K562 (cell line): ENCODE data around the gene RNPEP. TPM values are rescaled to one million over a fixed set of nuclear protein-coding genes. Genes with fewer than 3 reads are reported as not detected.
A peak's percentile ranks its signal among the peaks of the same experiment; 100 is the strongest.

Experiments used
- ATAC-seq: fragments of 200-7000 bp; cut with Tn5 transposase; 3 replicates; pipeline ENCODE4 v1.9.1; 2020; ENCODE audit warnings: moderate library complexity
- BruUV-seq: library from RNA; stranded (reverse); fragments of 400-500 nt; replicated peaks from 2 replicates; lab custom pipeline; 2021; lab: Mats Ljungman, UMichigan
- CTCF ChIA-PET: fragments of 300-600 bp; formaldehyde crosslinking; extraction: SDS; loops from one replicate; lab custom pipeline; 2021; ENCODE audit warnings: low intra/inter-chr PET ratio; lab: Yijun Ruan, JAX
- POLR2A ChIA-PET: fragments of 300-600, 350-650 bp; sonication (Branson Sonifier 250); formaldehyde crosslinking; extraction: SDS; loops from one replicate; lab custom pipeline; 2021; ENCODE audit warnings: antibody characterized with exemption, inconsistent platforms; lab: Yijun Ruan, JAX
- DNase-seq, 4 experiments: peaks; one replicate each; pipeline versions ENCODE4 v3.0.0 to v3.0.0-alpha.2; 2011 to 2018; ENCODE audit warnings: low spot score in 3 of 4, mixed read lengths in 3 of 4; ENCODE audit errors: extremely low read depth in 1 of 4
- FAIRE-seq: peaks from 2 replicates; lab custom pipeline; 2011; peaks lifted over from hg19 to GRCh38; lab: Jason Lieb, UNC
- H2AFZ ChIP-seq: 2 replicates; pipeline ENCODE4 v1.6.0; 2011; ENCODE audit warnings: low read depth, low read length, control low read depth, inconsistent platforms
- H3K27ac ChIP-seq: fragments of 200-600 bp; 3 replicates; pipeline ENCODE4 v1.8.0; 2011; ENCODE audit warnings: low read depth, mild to moderate bottlenecking, control low read depth, inconsistent platforms, low read length, moderate library complexity, mixed read lengths; ENCODE audit errors: extremely low read depth
- H3K27me3 ChIP-seq, 2 experiments: fragments of 300-600 bp in 1 of 2; 2 replicates in 1 of 2; 3 replicates in 1 of 2; pipeline versions ENCODE4 v1.6.0 to v1.8.0; 2011; ENCODE audit warnings: inconsistent platforms in 2 of 2, low read length in 2 of 2, mild to moderate bottlenecking in 1 of 2, mixed read lengths in 1 of 2, moderate library complexity in 1 of 2; ENCODE audit not compliant: control insufficient read depth in 2 of 2, insufficient read depth in 2 of 2
- H3K36me3 ChIP-seq: fragments of 300-600 bp; 3 replicates; pipeline ENCODE4 v1.8.0; 2011; ENCODE audit warnings: mild to moderate bottlenecking, low read length, inconsistent platforms; ENCODE audit not compliant: control insufficient read depth, insufficient read depth
- H3K4me1 ChIP-seq, 2 experiments: fragments of 200-600 bp in 1 of 2; replicated peaks in 1 of 2; 2 replicates in 1 of 2; 3 replicates in 1 of 2; pipeline versions ENCODE4 v1.5.1 to v1.8.0; 2011; ENCODE audit warnings: inconsistent platforms in 2 of 2, low read length in 2 of 2, mild to moderate bottlenecking in 1 of 2, mixed read lengths in 1 of 2, moderate library complexity in 1 of 2; ENCODE audit not compliant: control insufficient read depth in 2 of 2, insufficient read depth in 2 of 2
- H3K4me2 ChIP-seq: 2 replicates; pipeline ENCODE4 v1.6.1; 2011; ENCODE audit warnings: low read length, control low read depth, inconsistent platforms, mixed read lengths; ENCODE audit not compliant: insufficient read depth
- H3K4me3 ChIP-seq: fragments of 200-600 bp; sonication (generic), shearing (Covaris generic); 2 replicates; pipeline ENCODE4 v1.5.1; 2016; ENCODE audit warnings: control low read depth, inconsistent platforms
- H3K79me2 ChIP-seq: fragments of 200-600 bp; 3 replicates; pipeline ENCODE4 v1.8.0; 2011; ENCODE audit warnings: low read length, inconsistent platforms; ENCODE audit not compliant: control insufficient read depth, insufficient read depth
- H3K9ac ChIP-seq, 2 experiments: 2 replicates each; pipeline versions ENCODE4 v1.6.0 to v1.6.1; 2011; ENCODE audit warnings: low read depth in 2 of 2, low read length in 2 of 2, control low read depth in 1 of 2, inconsistent platforms in 1 of 2, mild to moderate bottlenecking in 1 of 2, mixed read lengths in 1 of 2; ENCODE audit not compliant: insufficient read depth in 1 of 2
- H3K9me1 ChIP-seq: one replicate; pipeline ENCODE4 v1.6.0; 2011; ENCODE audit warnings: inconsistent platforms, mild to moderate bottlenecking, low read length, moderate library complexity; ENCODE audit not compliant: control insufficient read depth, insufficient read depth
- H3K9me3 ChIP-seq: replicated peaks from 2 replicates; pipeline ENCODE4 v1.5.1; 2011; ENCODE audit warnings: low read depth, low read length, inconsistent platforms; ENCODE audit not compliant: control insufficient read depth, insufficient read depth
- H4K20me1 ChIP-seq: replicated peaks from 2 replicates; pipeline ENCODE4 v1.6.1; 2011; ENCODE audit warnings: low read length, inconsistent platforms, mixed read lengths; ENCODE audit not compliant: control insufficient read depth, insufficient read depth
- BACH1 ChIP-seq: fragments of 200-800 bp; sonication (Bioruptor generic); IDR thresholded peaks from 2 replicates; pipeline ENCODE4 v1.6.1; 2016; ENCODE audit warnings: missing genetic modification characterization, missing compliant biosample characterization
- CREM ChIP-seq: IDR thresholded peaks from 2 replicates; pipeline ENCODE4 v1.6.1; 2014; ENCODE audit warnings: antibody characterized with exemption, low read depth
- E2F5 ChIP-seq: sonication (generic); formaldehyde crosslinking; IDR thresholded peaks from 2 replicates; pipeline ENCODE4 v1.8.0; 2022; ENCODE audit warnings: mild to moderate bottlenecking, missing genetic modification reagents
- GATAD2B ChIP-seq: fragments of 450-650 bp; IDR thresholded peaks from 2 replicates; pipeline ENCODE4 v1.6.1; 2017; ENCODE audit warnings: mild to moderate bottlenecking, borderline replicate concordance
- HNRNPLL ChIP-seq: fragments of 200-400 bp; formaldehyde crosslinking; IDR thresholded peaks from 2 replicates; pipeline ENCODE4 v1.6.1; 2017; ENCODE audit warnings: low read length, low read depth, mild to moderate bottlenecking; ENCODE audit not compliant: poor library complexity, severe bottlenecking
- NFIX ChIP-seq: fragments of 250-450 bp; sonication (Bioruptor Pico); IDR thresholded peaks from 2 replicates; pipeline ENCODE4 v1.4.0; 2020; ENCODE audit warnings: low read depth, mild to moderate bottlenecking, moderate library complexity
- SNAPC5 ChIP-seq: fragments of 250-450 bp; sonication (Bioruptor Pico); IDR thresholded peaks from 2 replicates; pipeline ENCODE4 v1.8.0; 2021; ENCODE audit warnings: moderate library complexity, mild to moderate bottlenecking, inconsistent platforms
- TAF15 ChIP-seq: fragments of 200-400 bp; formaldehyde crosslinking; IDR thresholded peaks from 2 replicates; pipeline ENCODE4 v1.6.1; 2017; ENCODE audit warnings: mild to moderate bottlenecking, low read depth, low read length, moderate library complexity
- ZEB2 ChIP-seq: fragments of 450-650 bp; IDR thresholded peaks from 2 replicates; pipeline ENCODE4 v1.6.1; 2016
- ZKSCAN8 ChIP-seq: fragments of 200-800 bp; sonication (Bioruptor generic); IDR thresholded peaks from 2 replicates; pipeline ENCODE4 v1.6.1; 2016; ENCODE audit warnings: missing genetic modification characterization, missing compliant biosample characterization
- ZNF146 ChIP-seq: IDR thresholded peaks from one replicate; pipeline ENCODE4 v1.6.1; 2018; ENCODE audit warnings: missing compliant biosample characterization; ENCODE audit not compliant: unreplicated experiment
- WGBS: fragments of 100-300 bp; shearing (Covaris generic); methylation state at CpG from one replicate; pipeline ENCODE4 v1.1.6; 2016; ENCODE audit warnings: low coverage, mixed read lengths; ENCODE audit not compliant: insufficient coverage; ENCODE audit errors: missing lambda C conversion rate; 5-methylcytosine and 5-hydroxymethylcytosine counted together
- in situ Hi-C: fragments of 300-500 bp; cut with MboI; formaldehyde crosslinking; loops from 4 replicates; pipeline ENCODE4 v1.15.0; 2018; ENCODE audit warnings: inconsistent platforms, mixed read lengths
- intact Hi-C: fragments of 100-400 bp; cut with micrococcal nuclease; formaldehyde crosslinking; loops from 2 replicates; pipeline ENCODE4 v1.14.2; 2022
- polyA plus RNA-seq, 8 experiments: library from polyadenylated mRNA; depleted of rRNA in 4 of 8; stranded (reverse) in 5 of 8; unstranded in 3 of 8; fragments of >200 nt; fragmentation: Nextera tagmentation in 2 of 8; fragmentation: Illumina TruSeq in 1 of 8; extraction: Ambion mirVana in 2 of 8; extraction: Trizol in 1 of 8; gene quantifications; 2 replicates each; pipeline versions ENCODE4 v1.2.1 to v1.2.3, GENCODE V29; 2011 to 2014; ENCODE audit warnings: inconsistent platforms in 1 of 8, missing spikeins in 1 of 8
- total RNA-seq, 7 experiments: library from RNA; depleted of rRNA in 6 of 7; stranded (reverse); fragments of >200 nt in 6 of 7; fragmentation: Illumina TruSeq in 2 of 7; extraction: Trizol in 2 of 7; gene quantifications; 2 replicates each; pipeline versions ENCODE4 v1.2.1 to v1.2.3, GENCODE V29; 2011 to 2021; ENCODE audit warnings: low replicate concordance in 1 of 7
- TF ChIP-seq, protein P1 (sequence below): fragments of 450-650 bp; conservative IDR thresholded peaks from 2 replicates; pipeline ENCODE4 v1.6.1; 2016; ENCODE audit warnings: missing genetic modification characterization, low read depth, mild to moderate bottlenecking, control low read depth, missing compliant biosample characterization
- TF ChIP-seq, protein P2 (sequence below): fragments of 450-650 bp; IDR thresholded peaks from 2 replicates; pipeline ENCODE4 v1.6.1; 2016; ENCODE audit warnings: mild to moderate bottlenecking
- TF ChIP-seq, protein P3 (sequence below): sonication (generic); formaldehyde crosslinking; IDR thresholded peaks from 2 replicates; pipeline ENCODE4 v1.8.0; 2022; ENCODE audit warnings: mild to moderate bottlenecking, missing genetic modification reagents

RNPEP gene
- total and polyA plus RNA-seq, 9 of the 15 experiments (the other 6 are each of a cell fraction or from before 2014, with no cell fraction given): 27.5 to 131 (median 63.4) TPM

- ChIA-PET POLR2A (interaction anchor here (0.5 to 1.8 kb wide), 7 partner anchors 9 to 25 kb away, joined by 3 to 9 read pairs (median 5); partner anchors contain the start of gene TIMM17A), CTCF (interaction anchor here (0.6 kb wide), 1 partner anchor 14 kb away, joined by 3 read pairs; the partner anchor contains the start of gene TIMM17A)
- Histone ChIP-seq H3K36me3 (no peaks in the 10 kb centered on the region), H3K27me3 (no peaks in the 10 kb centered on the region), H3K4me1 (peaks cover 38 to 44% of the 10 kb centered on the region in 2 experiments), H3K4me2 (peak overlapping the region; percentile 77), H3K9me3 (no peaks in the 10 kb centered on the region), H4K20me1 (no peaks in the 10 kb centered on the region), H3K27ac (peak overlapping the region; percentile 91), H2AFZ (peak overlapping the region; percentile 99), H3K9ac (peak overlapping the region; percentile 81 to 90), H3K79me2 (no peaks in the 10 kb centered on the region), H3K9me1 (no peaks in the 10 kb centered on the region), H3K4me3 (peak overlapping the region; percentile 4; the same call in 1 of the 2 replicates)
- no TSS peak for BruUV-seq
- intact Hi-C loops: no loop called here
- peak; percentile 84 to 96 (median 86) for DNase-seq
- peak; percentile 92 for FAIRE-seq
- WGBS: 5% methylated on average over 18 of the region's 18 CpGs
- peak; percentile 83 for ATAC-seq
- in situ Hi-C loops: no loop called here
- TF ChIP-seq NFIX (CRISPR knock-in tag): no peak
- TF ChIP-seq, protein P1, sequence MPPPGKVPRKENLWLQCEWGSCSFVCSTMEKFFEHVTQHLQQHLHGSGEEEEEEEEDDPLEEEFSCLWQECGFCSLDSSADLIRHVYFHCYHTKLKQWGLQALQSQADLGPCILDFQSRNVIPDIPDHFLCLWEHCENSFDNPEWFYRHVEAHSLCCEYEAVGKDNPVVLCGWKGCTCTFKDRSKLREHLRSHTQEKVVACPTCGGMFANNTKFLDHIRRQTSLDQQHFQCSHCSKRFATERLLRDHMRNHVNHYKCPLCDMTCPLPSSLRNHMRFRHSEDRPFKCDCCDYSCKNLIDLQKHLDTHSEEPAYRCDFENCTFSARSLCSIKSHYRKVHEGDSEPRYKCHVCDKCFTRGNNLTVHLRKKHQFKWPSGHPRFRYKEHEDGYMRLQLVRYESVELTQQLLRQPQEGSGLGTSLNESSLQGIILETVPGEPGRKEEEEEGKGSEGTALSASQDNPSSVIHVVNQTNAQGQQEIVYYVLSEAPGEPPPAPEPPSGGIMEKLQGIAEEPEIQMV (tag): no peak
- TF ChIP-seq ZKSCAN8 (CRISPR knock-in tag): no peak
- no peak for TF ChIP-seq E2F5 (CRISPR knock-in tag)
- TF ChIP-seq, protein P2, sequence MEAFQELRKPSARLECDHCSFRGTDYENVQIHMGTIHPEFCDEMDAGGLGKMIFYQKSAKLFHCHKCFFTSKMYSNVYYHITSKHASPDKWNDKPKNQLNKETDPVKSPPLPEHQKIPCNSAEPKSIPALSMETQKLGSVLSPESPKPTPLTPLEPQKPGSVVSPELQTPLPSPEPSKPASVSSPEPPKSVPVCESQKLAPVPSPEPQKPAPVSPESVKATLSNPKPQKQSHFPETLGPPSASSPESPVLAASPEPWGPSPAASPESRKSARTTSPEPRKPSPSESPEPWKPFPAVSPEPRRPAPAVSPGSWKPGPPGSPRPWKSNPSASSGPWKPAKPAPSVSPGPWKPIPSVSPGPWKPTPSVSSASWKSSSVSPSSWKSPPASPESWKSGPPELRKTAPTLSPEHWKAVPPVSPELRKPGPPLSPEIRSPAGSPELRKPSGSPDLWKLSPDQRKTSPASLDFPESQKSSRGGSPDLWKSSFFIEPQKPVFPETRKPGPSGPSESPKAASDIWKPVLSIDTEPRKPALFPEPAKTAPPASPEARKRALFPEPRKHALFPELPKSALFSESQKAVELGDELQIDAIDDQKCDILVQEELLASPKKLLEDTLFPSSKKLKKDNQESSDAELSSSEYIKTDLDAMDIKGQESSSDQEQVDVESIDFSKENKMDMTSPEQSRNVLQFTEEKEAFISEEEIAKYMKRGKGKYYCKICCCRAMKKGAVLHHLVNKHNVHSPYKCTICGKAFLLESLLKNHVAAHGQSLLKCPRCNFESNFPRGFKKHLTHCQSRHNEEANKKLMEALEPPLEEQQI: no peak
- no peak for TF ChIP-seq ZNF146 (CRISPR knock-in tag)
- TF ChIP-seq HNRNPLL: no peak
- no peak for TF ChIP-seq TAF15
- TF ChIP-seq GATAD2B: peak; percentile 73; the same call in 1 of the 2 replicates
- TF ChIP-seq, protein P3, sequence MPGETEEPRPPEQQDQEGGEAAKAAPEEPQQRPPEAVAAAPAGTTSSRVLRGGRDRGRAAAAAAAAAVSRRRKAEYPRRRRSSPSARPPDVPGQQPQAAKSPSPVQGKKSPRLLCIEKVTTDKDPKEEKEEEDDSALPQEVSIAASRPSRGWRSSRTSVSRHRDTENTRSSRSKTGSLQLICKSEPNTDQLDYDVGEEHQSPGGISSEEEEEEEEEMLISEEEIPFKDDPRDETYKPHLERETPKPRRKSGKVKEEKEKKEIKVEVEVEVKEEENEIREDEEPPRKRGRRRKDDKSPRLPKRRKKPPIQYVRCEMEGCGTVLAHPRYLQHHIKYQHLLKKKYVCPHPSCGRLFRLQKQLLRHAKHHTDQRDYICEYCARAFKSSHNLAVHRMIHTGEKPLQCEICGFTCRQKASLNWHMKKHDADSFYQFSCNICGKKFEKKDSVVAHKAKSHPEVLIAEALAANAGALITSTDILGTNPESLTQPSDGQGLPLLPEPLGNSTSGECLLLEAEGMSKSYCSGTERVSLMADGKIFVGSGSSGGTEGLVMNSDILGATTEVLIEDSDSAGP: peak; percentile 80; the same call in 1 of the 2 replicates
- TF ChIP-seq ZEB2: no peak; the same call in 1 of the 2 replicates
- TF ChIP-seq BACH1: no peak
- peak; percentile 35 for TF ChIP-seq CREM
- TF ChIP-seq SNAPC5: no peak
These were observed 40.9 kb upstream of the RNPEP start for GRCh38 chr1:201941420-201942128.
